Neural crest cell (in vitro differentiated cells): ENCODE measurements around the gene ZDHHC6. TPM values are rescaled to one million over a fixed set of nuclear protein-coding genes. Genes with fewer than 3 reads are reported as not detected.

Experiments
- DNase-seq: peaks from one replicate; pipeline ENCODE4 v3.0.0; 2021; ENCODE audit warnings: low read depth, mixed read lengths, low spot score
- H3K27ac Mint-ChIP-seq: one replicate; pipeline ENCODE4 v1.8.0; 2021; ENCODE audit warnings: mild to moderate bottlenecking, mixed read lengths; ENCODE audit not compliant: unreplicated experiment
- H3K27me3 Mint-ChIP-seq: 2 replicates; pipeline ENCODE4 v1.8.0; 2021; ENCODE audit warnings: low read depth, mild to moderate bottlenecking, mixed read lengths
- H3K36me3 Mint-ChIP-seq: 2 replicates; pipeline ENCODE4 v1.8.0; 2021; ENCODE audit warnings: low read depth, mild to moderate bottlenecking, mixed read lengths
- H3K4me1 Mint-ChIP-seq: 2 replicates; pipeline ENCODE4 v1.8.0; 2021; ENCODE audit warnings: mixed read lengths
- H3K4me3 Mint-ChIP-seq: one replicate; pipeline ENCODE4 v1.8.0; 2021; ENCODE audit warnings: mild to moderate bottlenecking, mixed read lengths
- H3K9me3 Mint-ChIP-seq: 2 replicates; pipeline ENCODE4 v1.8.0; 2021; ENCODE audit warnings: mixed read lengths
- CTCF ChIP-seq: fragments of 200-600 bp; sonication (generic); conservative IDR thresholded peaks from 2 replicates; pipeline ENCODE4 v1.5.0; 2021; ENCODE audit warnings: antibody characterized with exemption, mild to moderate bottlenecking
- total RNA-seq: library from RNA; stranded (reverse); gene quantifications from 2 replicates; pipeline ENCODE4 v1.2.1, GENCODE V29; 2021

The ZDHHC6 gene
- total RNA-seq, 1 donor from 2014 or later, result 45.0 TPM

GRCh38 chr10:112441520-112441919 lies 5.2 kb downstream of the ZDHHC6 start:
- TF ChIP-seq CTCF, result no peak
- Mint-ChIP-seq H3K9me3 (no peaks in the 10 kb centered on the region), H3K36me3 (peaks cover 8% of the 10 kb centered on the region), H3K27me3 (no peaks in the 10 kb centered on the region), H3K27ac (no peak overlapping the region), H3K4me1 (peaks cover 21% of the 10 kb centered on the region), H3K4me3 (peak overlapping the region; percentile 14)
- DNase-seq, result no peak

- no peaks in the 10 kb centered on the region for H3K4me1 Mint-ChIP-seq
- H3K9me3 Mint-ChIP-seq, result no peaks in the 10 kb centered on the region
- H3K27ac Mint-ChIP-seq, result no peak overlapping the region
- no peaks in the 10 kb centered on the region for H3K27me3 Mint-ChIP-seq
- DNase-seq, result no peak
- H3K36me3 Mint-ChIP-seq, result peaks cover 8% of the 10 kb centered on the region
- no peak for TF ChIP-seq CTCF
- no peak overlapping the region for H3K4me3 Mint-ChIP-seq
These were observed 8.4 kb downstream of the ZDHHC6 start for GRCh38 chr10:112438356-112438755.

GRCh38 chr10:112434988-112435619 lies 11.6 kb downstream of the ZDHHC6 start:
- no peak overlapping the region for H3K27ac Mint-ChIP-seq
- H3K4me3 Mint-ChIP-seq, result no peak overlapping the region
- no peak for DNase-seq
- TF ChIP-seq CTCF, result peak; percentile 69
- H3K9me3 Mint-ChIP-seq, result no peaks in the 10 kb centered on the region
- no peaks in the 10 kb centered on the region for H3K27me3 Mint-ChIP-seq
- no peaks in the 10 kb centered on the region for H3K4me1 Mint-ChIP-seq
- peaks cover 2% of the 10 kb centered on the region for H3K36me3 Mint-ChIP-seq

- peaks cover 2% of the 10 kb centered on the region for H3K36me3 Mint-ChIP-seq
- H3K4me1 Mint-ChIP-seq, result no peaks in the 10 kb centered on the region
- no peaks in the 10 kb centered on the region for H3K9me3 Mint-ChIP-seq
- DNase-seq, result no peak
- no peak for TF ChIP-seq CTCF
- no peak overlapping the region for H3K27ac Mint-ChIP-seq
- H3K4me3 Mint-ChIP-seq, result no peak overlapping the region
- no peaks in the 10 kb centered on the region for H3K27me3 Mint-ChIP-seq
These were observed 13.6 kb downstream of the ZDHHC6 start for GRCh38 chr10:112433136-112433535.

GRCh38 chr10:112429654-112430230 lies 17.0 kb downstream of the ZDHHC6 start:
- TF ChIP-seq CTCF, result no peak
- Mint-ChIP-seq H3K27ac (no peak overlapping the region), H3K9me3 (no peaks in the 10 kb centered on the region), H3K4me3 (no peak overlapping the region), H3K36me3 (peaks cover 2% of the 10 kb centered on the region), H3K27me3 (no peaks in the 10 kb centered on the region), H3K4me1 (no peaks in the 10 kb centered on the region)
- DNase-seq, result no peak
